ENCODE results near the gene UGT1A6. TPM values are rescaled to one million over a fixed set of nuclear protein-coding genes. Genes with fewer than 3 reads are reported as not detected.

The UGT1A6 gene
- total and polyA plus RNA-seq, 2 donors (not counting 1 experiment from before 2014, with no cell fraction given) = not detected

DNA sequence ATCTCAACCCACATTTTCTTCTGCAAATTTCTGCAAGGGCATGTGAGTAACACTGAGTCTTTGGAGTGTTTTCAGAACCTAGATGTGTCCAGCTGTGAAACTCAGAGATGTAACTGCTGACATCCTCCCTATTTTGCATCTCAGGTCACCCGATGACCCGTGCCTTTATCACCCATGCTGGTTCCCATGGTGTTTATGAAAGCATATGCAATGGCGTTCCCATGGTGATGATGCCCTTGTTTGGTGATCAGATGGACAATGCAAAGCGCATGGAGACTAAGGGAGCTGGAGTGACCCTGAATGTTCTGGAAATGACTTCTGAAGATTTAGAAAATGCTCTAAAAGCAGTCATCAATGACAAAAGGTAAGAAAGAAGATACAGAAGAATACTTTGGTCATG lies 75.4 kb downstream of the UGT1A6 start:
- no peak overlapping the region for H3K4me2 ChIP-seq (ENCODE audit: extremely low read depth, insufficient read depth, low read length)
- H2AFZ ChIP-seq (ENCODE audit: low read length) = no peak overlapping the region
- TF ChIP-seq, protein P1, sequence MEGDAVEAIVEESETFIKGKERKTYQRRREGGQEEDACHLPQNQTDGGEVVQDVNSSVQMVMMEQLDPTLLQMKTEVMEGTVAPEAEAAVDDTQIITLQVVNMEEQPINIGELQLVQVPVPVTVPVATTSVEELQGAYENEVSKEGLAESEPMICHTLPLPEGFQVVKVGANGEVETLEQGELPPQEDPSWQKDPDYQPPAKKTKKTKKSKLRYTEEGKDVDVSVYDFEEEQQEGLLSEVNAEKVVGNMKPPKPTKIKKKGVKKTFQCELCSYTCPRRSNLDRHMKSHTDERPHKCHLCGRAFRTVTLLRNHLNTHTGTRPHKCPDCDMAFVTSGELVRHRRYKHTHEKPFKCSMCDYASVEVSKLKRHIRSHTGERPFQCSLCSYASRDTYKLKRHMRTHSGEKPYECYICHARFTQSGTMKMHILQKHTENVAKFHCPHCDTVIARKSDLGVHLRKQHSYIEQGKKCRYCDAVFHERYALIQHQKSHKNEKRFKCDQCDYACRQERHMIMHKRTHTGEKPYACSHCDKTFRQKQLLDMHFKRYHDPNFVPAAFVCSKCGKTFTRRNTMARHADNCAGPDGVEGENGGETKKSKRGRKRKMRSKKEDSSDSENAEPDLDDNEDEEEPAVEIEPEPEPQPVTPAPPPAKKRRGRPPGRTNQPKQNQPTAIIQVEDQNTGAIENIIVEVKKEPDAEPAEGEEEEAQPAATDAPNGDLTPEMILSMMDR (conservative IDR thresholded peaks at IDR 0.05 in 1 of 2, IDR thresholded peaks at IDR 0.05 in 1 of 2; ENCODE audit: low read depth in 1 of 2, low read length in 2 of 2) = no peak
- no peak for TF ChIP-seq EZH2 (IDR thresholded peaks at IDR 0.05; ENCODE audit: low read length, missing control alignments)
- H3K4me3 ChIP-seq (replicated peaks in 1 of 4; ENCODE audit: control extremely low read depth in 1 of 4, insufficient read depth in 1 of 4, low read depth in 3 of 4, low read length in 4 of 4) = no peak overlapping the region
- peaks cover 3% of the 10 kb centered on the region for H3K4me1 ChIP-seq (ENCODE audit: control insufficient read depth, extremely low read depth, insufficient read depth, low read length)
- no peak overlapping the region for H3K27ac ChIP-seq (ENCODE audit: insufficient read depth, low read length)
- no peak overlapping the region for H3K9ac ChIP-seq (ENCODE audit: insufficient read depth, low read length)
- no peaks in the 10 kb centered on the region for H3K9me3 ChIP-seq (ENCODE audit: control insufficient read depth, insufficient read depth, low read depth, low read length)
- no peaks in the 10 kb centered on the region for H3K79me2 ChIP-seq (ENCODE audit: control insufficient read depth, insufficient read depth, low read length)
- H4K20me1 ChIP-seq (ENCODE audit: control insufficient read depth, extremely low read depth, insufficient read depth, low read length) = no peaks in the 10 kb centered on the region
- no peaks in the 10 kb centered on the region for H3K27me3 ChIP-seq (ENCODE audit: control insufficient read depth, insufficient read depth, low read length)
- no peaks in the 10 kb centered on the region for H3K36me3 ChIP-seq (ENCODE audit: control insufficient read depth, insufficient read depth, low read length)
- no peak for DNase-seq (ENCODE audit: low read depth in 2 of 2)

DNA sequence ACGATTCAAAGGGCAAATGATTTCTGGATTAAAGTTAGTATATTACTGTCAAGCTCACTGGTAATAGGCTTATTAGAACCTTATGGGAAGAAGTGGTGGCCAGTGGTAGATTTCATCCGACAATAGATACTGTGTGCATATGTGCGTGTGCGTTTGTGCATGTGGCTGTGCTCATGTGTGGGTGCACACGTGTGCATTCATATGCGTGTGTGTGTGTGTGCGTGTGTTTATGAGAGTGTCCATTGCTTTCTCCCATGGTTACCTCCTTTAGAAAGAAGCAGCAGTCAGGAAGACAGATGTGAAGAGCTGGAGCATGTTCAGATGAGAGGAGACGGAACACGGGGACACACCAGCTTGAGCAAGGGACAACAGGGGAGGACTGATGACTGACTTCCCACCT lies 76.6 kb downstream of the UGT1A6 start:
- H3K27ac ChIP-seq (ENCODE audit: insufficient read depth, low read length) = no peak overlapping the region
- H4K20me1 ChIP-seq (ENCODE audit: control insufficient read depth, extremely low read depth, insufficient read depth, low read length) = no peaks in the 10 kb centered on the region
- H2AFZ ChIP-seq (ENCODE audit: low read length) = no peak overlapping the region
- no peak overlapping the region for H3K4me3 ChIP-seq (replicated peaks in 1 of 4; ENCODE audit: control extremely low read depth in 1 of 4, insufficient read depth in 1 of 4, low read depth in 3 of 4, low read length in 4 of 4)
- DNase-seq (ENCODE audit: low read depth in 2 of 2) = no peak
- H3K36me3 ChIP-seq (ENCODE audit: control insufficient read depth, insufficient read depth, low read length) = no peaks in the 10 kb centered on the region
- no peaks in the 10 kb centered on the region for H3K79me2 ChIP-seq (ENCODE audit: control insufficient read depth, insufficient read depth, low read length)
- TF ChIP-seq EZH2 (IDR thresholded peaks at IDR 0.05; ENCODE audit: low read length, missing control alignments) = no peak
- TF ChIP-seq, protein P1 (conservative IDR thresholded peaks at IDR 0.05 in 1 of 2, IDR thresholded peaks at IDR 0.05 in 1 of 2; ENCODE audit: low read depth in 1 of 2, low read length in 2 of 2) = no peak
- no peak overlapping the region for H3K9ac ChIP-seq (ENCODE audit: insufficient read depth, low read length)
- peaks cover 3% of the 10 kb centered on the region for H3K4me1 ChIP-seq (ENCODE audit: control insufficient read depth, extremely low read depth, insufficient read depth, low read length)
- H3K27me3 ChIP-seq (ENCODE audit: control insufficient read depth, insufficient read depth, low read length) = no peaks in the 10 kb centered on the region
- H3K9me3 ChIP-seq (ENCODE audit: control insufficient read depth, insufficient read depth, low read depth, low read length) = no peaks in the 10 kb centered on the region
- H3K4me2 ChIP-seq (ENCODE audit: extremely low read depth, insufficient read depth, low read length) = no peak overlapping the region

DNA sequence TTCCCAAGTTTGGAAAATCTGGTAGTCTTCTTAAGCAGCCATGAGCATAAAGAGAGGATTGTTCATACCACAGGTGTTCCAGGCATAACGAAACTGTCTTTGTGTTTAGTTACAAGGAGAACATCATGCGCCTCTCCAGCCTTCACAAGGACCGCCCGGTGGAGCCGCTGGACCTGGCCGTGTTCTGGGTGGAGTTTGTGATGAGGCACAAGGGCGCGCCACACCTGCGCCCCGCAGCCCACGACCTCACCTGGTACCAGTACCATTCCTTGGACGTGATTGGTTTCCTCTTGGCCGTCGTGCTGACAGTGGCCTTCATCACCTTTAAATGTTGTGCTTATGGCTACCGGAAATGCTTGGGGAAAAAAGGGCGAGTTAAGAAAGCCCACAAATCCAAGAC lies 79.5 kb downstream of the UGT1A6 start:
- H3K9ac ChIP-seq (ENCODE audit: insufficient read depth, low read length) = no peak overlapping the region

More for the DNA sequence above, 79.5 kb downstream of the UGT1A6 start:
- H3K27ac ChIP-seq (ENCODE audit: insufficient read depth, low read length) = no peak overlapping the region
- no peaks in the 10 kb centered on the region for H3K4me1 ChIP-seq (ENCODE audit: control insufficient read depth, extremely low read depth, insufficient read depth, low read length)
- DNase-seq (ENCODE audit: low read depth in 2 of 2) = no peak
- H4K20me1 ChIP-seq (ENCODE audit: control insufficient read depth, extremely low read depth, insufficient read depth, low read length) = no peaks in the 10 kb centered on the region
- H3K79me2 ChIP-seq (ENCODE audit: control insufficient read depth, insufficient read depth, low read length) = no peaks in the 10 kb centered on the region
- H3K36me3 ChIP-seq (ENCODE audit: control insufficient read depth, insufficient read depth, low read length) = no peaks in the 10 kb centered on the region
- no peaks in the 10 kb centered on the region for H3K9me3 ChIP-seq (ENCODE audit: control insufficient read depth, insufficient read depth, low read depth, low read length)
- no peak overlapping the region for H2AFZ ChIP-seq (ENCODE audit: low read length)
- no peak for TF ChIP-seq EZH2 (IDR thresholded peaks at IDR 0.05; ENCODE audit: low read length, missing control alignments)
- TF ChIP-seq, protein P1 (conservative IDR thresholded peaks at IDR 0.05 in 1 of 2, IDR thresholded peaks at IDR 0.05 in 1 of 2; ENCODE audit: low read depth in 1 of 2, low read length in 2 of 2) = no peak
- H3K27me3 ChIP-seq (ENCODE audit: control insufficient read depth, insufficient read depth, low read length) = no peaks in the 10 kb centered on the region
- H3K4me2 ChIP-seq (ENCODE audit: extremely low read depth, insufficient read depth, low read length) = no peak overlapping the region
- H3K4me3 ChIP-seq (replicated peaks in 1 of 4; ENCODE audit: control extremely low read depth in 1 of 4, insufficient read depth in 1 of 4, low read depth in 3 of 4, low read length in 4 of 4) = no peak overlapping the region

Data from fibroblast of lung (primary cell).